ENCODE results near the gene INPP4A.

The INPP4A gene

DNA sequence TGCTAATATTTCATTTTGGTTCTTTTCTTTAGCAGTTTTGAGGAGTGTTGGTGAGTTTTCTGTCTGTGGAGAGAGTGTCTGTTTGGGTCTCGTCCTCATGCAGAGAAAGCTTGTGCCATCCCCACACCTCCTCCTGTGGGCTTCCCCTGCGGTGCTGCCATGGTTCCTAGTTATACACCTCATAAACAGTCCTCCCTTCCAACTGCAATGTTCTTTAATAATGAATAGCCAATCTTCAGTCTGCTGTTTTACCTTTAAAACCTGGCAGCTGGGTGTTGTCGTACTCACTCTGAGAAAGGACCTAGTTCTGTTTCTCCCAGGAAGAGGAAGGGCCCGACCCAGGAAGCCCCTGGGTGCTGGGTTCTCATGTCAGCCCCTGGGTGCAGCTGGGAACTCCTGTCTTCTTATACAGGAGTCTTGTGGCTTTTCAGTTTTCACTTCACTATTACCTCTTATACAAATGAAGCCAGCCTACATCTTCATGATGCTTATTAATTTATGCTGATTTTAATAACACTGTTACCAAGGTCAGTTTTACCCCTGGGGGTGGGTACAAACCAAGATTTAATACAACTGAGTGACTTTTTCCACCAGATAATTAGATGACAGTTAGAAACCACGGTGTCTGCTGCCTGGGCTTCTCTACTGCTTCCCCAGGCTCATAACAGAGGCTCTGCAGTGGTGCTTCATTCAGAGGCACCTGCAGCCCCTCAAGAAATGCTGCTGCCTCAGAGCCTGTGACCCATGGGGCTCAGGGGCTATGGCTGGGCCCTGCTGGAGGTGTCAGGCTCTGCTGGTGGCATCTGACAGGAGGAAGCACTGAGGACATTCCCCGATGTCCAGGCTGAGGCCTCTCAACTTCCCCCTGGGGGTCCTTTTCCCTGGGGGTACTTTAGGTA lies 104.5 kb downstream of the INPP4A start:
- DNase-seq = no peak

DNA sequence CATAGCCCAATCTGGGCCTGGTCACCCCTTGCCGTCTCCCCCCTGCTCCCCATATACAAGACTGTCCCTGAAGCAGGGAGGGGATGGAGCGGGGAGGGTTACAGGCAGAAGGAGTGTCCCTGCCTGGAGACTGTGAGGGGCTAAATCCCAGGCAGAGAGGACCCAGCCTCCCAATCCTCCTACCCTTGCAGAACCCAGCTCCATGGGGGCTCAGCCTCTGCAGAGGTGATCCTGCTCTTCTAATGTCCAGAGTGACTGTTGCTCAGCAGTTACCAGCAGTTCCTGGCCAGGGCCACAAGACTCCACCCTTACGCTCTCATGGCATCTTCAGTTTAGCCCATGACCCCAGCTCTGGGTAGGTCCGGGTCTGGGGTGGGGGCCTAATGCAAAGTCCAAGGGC lies 105.5 kb downstream of the INPP4A start:
- no peak for DNase-seq

DNA sequence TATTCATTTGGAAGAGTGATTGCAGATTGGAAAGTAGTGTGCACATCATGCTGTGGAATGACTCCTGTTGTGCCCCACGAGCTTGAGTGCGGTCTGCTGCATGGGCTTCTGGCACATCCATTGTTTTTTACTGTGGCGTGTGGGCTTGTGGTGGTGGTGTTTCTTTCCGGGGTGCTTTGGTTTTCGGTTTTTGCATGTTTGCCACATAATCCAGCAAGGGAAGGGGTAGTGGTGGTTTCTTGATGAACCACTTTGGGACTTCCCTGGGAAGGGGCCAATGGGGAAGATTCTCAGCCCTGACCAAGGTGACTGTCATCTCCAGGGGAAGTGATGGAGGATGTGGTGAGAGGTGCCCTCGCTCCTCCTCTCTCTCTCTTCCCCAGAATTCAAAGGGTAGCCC lies 106.7 kb downstream of the INPP4A start:
- DNase-seq = no peak

DNA sequence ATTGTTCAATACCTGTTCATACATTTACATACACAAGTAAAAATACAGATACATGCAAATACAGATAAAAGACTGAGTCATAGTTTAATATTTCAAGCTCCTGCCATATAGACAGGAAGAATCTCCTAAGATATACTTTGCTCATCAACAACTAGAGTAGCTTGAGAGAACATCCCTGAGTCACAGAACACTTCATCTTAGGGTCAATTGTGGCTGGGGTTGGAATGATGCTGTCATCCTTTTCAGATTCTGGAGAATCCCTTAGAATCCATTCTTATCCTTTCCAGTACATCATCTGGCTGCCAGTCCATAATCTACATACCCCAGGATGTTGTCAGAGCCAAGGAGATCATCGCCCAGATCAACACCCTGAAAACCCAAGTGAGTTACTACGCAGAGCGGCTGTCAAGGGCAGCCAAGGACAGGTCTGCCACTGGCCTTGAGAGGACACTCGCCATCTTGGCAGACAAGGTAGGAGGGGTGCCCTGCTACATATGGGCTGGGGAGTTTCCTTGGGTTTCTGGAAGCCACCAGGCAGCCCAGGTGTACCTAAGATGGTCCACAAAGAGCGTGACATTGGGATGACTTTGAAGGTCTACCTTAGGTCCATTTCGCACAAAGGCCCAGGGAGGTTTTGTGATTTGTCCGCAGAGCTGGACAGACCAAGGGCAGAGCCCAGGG lies 108.0 kb downstream of the INPP4A start:
- peak; percentile 24 for DNase-seq

DNA sequence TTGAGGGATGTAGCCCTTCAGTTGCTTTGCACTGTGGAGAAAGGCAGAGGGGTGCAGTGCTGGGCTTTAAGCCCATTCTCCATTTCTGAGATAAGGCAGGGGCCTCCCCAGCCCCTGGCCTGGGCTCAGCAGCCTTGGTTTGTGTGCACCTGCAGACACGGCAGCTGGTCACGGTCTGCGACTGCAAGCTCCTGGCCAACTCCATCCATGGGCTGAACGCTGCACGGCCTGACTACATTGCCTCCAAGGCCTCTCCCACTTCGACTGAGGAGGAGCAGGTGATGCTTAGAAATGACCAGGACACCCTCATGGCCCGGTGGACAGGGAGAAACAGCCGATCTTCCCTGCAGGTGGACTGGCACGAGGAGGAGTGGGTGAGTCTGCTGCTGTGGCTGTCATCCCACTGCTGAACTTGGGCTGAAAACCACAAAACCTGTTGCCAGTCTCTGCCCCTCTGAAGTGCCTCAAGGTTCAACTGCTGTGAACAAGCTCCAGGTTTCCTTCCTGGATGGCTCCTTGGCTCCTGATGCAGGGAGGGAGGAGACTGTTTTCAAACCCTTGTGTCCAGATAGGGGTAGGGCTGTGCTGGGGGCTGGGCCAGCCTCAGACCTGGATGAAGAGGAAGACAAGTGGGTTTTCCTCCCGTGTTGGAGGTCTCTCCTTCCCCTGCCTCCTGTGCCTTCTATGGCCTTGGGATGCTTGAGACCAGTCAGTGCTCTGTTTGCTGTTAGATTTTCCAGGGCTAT lies 109.6 kb downstream of the INPP4A start:
- DNase-seq = no peak

DNA sequence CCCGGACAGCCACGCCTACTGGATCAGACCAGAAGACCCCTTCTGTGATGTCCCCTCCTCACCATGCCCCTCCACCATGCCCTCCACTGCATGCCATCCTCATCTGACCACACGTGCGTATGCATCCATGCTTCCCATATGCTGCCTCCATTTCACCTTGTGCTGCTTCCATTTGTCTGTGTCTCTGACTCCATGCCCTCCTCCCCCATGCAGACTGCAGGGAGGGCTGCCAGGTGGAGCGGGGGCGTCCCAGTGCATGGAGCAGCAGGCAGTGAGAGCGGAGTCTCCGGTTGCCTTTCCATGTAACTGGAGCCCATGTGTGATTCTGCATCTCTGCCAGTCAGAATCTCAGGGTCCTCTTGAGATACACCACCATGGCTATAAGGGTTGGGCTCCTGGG lies 111.0 kb downstream of the INPP4A start:
- no peak for DNase-seq

DNA sequence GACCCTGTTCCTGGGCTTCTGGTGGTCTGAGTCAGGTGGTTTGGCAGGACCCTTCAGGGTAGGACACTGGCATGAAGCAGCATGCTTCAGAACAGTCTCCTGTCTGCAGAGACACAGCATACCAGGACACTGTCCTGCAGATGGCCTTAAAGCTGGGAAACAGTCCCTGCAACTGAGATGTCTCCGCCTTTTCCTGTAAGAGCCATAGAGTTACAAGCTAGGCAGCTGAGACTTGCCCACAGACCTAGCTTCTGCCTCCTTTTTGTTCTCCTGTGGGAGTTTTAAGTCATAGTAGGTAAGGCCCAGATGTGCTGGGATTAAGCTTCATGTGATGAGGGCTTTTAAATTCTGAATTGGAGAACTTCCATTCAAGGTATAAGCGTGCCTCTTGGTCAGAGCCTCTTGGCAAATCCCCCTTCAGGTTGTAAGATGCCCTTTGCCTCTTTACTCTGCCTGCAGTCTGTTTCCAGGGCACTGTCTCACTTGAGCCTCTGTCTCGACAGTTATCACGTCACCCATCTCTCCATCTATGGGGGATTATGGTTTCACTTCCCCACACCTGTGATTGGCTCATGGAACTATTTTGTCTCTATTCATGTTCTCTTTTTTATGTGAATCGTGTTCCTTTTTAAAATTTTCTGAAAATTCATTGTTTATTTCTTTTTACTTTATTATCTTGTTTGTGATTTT lies 111.8 kb downstream of the INPP4A start:
- DNase-seq = no peak

DNA sequence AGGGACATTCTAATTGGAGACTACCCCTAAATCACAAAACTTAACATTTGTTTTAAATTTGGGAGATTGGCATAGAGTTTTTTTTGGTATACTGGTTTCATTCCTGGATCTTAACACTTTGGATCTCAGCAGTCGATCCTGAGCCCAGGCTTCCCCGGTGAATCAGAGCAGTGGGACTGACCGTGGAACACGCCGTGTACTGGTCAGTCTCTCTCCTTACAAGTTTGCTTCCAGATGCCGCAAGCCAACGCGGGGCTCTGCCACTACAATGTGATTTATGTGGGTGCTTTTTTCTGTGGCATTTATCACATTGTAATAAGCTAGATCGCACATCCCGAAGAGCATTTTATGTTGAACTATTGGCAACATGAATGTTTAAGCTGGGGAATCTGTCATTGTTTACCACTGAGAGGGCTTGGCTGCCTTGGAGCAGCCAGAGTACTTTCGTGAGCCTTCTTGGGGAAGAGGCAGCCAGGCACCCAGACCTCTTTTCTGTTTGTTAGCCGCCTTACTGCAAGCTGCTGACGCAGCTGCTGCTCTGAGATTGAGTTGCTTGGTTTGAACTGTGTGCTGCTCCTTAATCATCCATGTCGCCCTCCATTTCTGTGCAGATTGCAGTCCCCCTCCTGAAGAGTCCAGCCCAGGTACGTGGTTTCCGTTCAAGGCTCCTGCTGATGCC lies 114.3 kb downstream of the INPP4A start:
- no peak for DNase-seq

DNA sequence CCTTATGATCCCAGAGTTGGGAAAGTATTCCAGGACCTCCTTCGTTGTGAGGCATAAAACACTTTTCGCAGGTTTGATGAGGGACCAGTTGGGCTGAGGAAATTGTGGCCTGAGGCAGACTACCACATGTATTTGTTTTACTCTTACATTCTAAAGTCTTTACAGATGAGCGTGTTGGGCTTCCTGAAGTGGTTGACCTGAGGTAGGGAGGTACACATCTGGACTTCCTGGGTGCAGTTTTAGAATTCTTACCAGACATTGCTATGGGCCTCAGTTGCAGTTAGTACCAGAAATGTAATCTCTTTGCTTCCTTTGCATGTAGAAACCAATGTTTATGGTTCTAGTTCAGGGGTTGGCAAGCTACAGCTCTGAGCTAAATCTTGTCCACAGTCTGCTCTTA lies 114.9 kb downstream of the INPP4A start:
- DNase-seq = peak; percentile 5

DNA sequence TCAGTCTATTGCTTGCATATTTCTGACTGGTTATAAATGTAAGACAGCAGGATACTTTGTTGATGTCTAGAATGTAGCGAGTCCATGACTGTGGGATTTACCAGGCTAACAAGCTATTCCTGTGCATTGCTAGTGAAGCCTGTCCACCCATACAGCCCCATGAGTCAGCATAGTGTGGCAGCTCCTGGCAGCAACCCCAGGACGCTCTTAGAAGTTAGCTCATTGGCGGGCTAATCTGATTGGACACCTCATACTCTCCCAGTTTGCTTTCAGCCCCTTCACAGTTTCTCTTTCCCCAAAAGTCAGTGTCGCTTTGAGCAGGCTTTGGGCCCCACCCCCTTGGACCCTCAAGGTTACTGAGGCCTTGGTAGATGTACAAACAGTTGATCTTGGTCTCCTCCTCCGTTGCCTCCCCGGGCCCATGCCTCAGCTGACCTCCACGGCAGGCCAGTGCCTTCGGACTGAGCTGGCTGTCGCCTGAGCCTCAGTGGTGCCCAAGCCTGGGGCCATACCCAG lies 115.7 kb downstream of the INPP4A start:
- peak; percentile 90 for DNase-seq

DNA sequence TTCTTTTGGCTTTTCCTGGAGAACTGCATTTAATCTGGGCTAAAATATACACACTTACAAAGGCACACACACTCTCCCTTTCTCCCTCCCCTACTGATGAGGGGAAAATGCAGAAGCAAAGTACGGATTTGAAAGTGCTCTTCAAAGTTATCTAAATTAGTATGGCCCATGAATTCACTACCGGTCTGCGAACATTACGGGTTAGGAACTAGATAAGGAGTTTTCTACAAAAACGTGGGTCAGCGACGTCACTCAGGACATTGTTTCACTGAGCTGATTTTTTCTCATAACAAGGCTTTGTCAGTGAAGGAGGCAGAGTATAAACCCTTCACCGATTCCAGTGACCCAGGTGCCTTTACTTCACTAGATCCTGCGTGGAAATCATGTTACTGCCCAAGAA lies 116.4 kb downstream of the INPP4A start:
- DNase-seq = no peak

DNA sequence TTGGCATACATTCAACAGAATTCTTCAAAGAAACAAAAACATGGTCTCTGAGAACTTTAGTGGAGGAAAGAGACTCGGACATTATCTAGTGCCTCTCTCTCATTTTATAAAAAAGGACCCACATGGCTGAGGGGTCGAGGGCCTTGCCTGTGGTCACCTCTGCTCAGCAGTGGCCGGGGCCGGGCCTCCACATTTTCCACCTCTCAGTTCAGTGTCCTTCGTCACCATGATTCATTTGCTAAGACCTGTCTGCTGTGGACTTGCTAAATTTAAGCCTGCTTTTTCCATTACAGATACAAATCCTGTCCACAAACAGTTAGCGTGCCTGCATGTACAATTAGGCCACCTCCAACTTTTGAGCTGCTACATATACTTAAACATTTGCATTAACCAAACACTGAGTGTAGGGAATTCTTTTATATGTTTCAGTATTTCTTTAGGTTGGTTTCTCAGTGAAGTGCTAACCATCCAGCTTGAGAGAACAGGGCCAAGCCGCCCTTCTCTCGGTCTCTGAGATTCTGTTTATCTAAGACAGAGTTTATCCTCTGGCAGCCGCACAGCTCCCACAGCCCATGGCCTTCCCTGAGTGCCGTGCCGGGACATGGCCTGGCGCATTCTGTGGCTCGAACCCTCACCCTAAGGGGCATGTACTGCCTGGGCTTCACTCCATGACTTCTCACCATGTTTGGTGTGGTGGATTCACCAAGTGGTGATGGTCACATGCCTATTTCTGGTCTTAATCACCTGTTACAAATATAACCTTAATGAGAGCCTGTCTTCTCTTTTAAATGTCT lies 117.4 kb downstream of the INPP4A start:
- no peak for DNase-seq

DNA sequence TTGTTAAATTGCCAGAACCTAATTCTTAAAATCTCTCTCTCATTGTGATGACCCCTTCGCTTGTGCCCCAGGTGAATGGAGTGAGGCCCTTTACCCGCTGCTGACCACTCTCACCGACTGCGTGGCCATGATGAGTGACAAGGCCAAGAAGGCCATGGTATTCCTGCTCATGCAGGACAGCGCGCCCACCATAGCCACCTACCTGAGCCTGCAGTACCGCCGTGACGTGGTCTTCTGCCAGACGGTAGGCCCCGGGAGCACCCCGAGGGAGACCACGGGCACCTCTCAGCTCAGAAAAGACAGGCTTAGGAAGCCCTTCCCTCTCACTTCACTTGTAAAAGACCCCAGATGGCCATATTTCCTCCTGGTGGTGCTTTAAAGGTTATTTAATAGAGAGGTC lies 118.7 kb downstream of the INPP4A start:
- DNase-seq = no peak

DNA sequence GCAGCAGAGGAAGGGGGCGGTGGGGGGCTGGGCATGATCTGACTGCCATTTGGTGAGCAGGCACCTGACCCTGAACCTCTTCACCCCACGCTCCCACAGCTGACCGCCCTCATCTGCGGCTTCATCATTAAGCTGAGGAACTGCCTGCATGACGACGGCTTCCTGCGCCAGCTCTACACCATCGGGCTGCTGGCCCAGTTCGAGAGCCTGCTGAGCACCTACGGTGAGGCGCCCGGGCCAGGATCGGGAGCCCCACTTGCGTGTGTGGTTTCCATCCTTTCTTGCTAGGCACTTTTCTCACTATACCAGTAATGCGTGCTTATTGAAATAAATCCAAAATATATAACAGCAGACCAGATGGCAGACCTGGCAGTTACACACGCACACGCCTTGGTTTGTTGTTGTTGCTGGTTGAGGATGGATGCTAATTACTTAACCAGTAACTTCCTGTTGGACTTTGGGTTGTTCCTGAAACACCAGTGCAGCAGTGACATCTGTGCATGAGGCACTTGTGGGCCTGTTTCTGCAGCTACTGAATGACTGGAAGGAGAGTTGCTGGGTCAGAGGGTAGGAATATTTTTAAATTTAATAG lies 120.0 kb downstream of the INPP4A start:
- no peak for DNase-seq

DNA sequence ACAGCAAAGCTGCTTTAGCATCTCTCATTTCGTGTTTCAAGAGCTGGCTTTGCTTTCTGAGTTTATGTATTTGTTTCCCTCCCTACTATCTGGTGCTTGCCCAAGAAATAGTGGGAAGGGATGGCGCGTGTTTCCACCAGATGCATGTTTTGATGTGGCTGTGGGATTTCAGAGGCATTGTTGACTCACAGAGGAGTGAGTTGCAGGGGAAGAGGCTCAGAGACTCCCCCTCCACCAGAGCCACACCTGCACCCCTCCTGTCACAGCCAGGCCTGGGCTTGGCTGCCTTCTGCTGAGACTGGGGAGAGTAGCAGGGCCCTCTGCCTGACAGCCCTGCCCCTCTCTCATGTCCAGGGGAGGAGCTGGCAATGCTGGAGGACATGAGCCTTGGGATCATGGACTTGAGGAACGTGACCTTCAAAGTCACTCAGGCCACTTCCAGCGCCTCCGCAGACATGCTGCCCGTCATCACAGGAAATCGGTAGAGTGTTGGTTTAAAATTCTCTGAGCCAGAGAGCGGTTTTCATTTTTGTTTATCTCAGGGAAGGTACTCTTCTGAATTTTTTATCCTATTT lies 120.7 kb downstream of the INPP4A start:
- no peak for DNase-seq

DNA sequence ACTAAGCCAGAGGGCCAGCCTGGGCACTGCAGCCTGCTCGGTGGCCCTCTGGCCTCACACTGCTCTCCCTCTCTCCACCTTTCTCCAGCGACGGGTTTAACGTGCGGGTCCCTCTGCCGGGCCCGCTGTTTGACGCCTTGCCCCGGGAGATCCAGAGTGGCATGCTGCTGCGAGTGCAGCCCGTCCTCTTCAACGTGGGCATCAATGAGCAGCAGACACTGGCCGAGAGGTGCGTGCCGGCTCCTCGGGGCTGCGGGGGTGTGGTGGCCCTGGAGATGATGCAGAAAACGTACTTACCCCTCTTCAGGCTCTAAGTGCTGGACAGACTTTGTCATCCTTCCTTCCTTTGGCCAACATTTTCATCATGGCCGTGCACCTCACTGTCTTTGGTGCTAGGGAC lies 121.3 kb downstream of the INPP4A start:
- no peak for DNase-seq

DNA sequence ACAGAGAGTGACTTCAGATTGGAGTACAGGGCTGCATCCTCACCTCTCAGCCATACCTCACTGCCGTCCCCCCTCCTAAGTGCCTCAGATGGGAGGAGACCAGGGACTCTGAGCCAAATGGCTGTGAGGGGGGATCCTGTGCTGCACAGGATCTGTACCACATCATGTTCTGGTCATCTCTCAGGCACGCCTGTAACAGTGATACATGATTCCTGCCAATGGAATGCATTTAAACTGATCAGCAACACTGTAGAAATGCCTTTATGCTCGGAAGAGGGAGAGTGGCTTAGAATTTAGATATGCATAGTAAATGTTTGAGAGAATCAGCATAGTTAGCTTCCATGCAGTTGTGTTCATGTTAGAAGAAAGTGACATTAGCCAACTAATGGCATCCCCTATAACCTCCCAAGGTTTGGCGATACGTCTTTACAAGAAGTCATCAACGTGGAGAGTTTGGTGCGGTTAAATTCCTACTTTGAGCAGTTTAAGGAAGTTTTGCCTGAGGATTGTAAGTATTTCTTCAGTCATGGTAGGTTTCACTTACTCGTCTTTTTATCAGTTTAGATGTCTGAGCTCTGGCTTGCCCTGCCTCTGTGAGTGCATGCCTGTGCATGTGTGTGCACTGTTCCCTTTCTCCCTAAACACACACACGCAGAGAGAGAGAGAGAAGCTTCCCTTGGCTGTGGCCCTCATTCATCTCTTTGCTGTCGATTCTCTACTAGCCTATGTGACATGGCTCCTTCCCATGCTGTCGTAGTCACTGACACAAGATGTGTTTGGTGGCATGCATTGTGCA lies 123.7 kb downstream of the INPP4A start:
- DNase-seq = no peak

DNA sequence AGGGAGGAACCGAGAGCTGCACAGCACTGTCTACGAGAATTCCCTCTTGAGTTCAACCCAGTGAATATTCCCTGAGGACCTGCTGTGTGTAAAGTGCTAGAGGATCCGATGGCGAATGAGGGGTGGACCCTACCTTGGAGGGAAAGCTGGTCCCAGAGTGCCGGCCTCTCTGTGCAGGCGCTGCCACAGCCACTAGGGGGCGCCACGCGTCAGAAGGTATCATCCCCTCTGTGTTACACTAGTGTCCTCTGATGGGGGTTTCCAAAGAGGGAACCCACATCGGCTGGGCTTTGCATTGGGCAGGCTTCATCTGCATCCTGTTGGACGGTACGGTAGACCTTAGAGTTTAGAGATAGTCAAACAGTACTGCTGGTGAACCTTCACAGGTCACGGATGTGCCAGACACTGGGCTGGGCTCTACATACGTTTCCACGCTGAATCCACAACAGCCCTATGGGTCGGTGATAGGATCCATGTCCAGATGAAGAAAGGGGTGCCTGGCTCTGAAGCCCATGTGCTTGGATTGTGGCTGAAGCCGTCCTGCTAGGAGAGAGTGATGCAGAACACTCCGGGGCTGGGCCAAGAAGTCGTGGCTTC lies 124.6 kb downstream of the INPP4A start:
- no peak for DNase-seq

DNA sequence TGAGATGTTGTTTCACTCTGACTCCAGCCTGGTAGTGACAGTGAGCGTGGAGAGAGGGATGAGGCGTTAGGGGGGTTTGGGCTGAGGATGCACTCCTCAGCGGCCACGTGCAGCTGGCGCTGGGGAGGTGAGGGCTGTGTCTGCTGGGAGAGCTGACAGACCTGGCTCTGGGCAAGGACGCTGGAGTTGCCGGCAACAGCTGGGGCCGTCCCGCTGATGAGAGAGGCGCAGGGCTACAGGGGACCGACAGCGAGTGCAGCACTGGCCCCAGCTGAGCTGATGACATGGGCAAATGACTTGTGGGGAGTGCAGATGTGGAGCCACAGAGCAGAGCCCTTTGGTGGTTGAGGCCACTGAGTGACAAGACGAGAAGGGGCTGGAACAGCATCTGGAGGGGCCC lies 125.3 kb downstream of the INPP4A start:
- DNase-seq = no peak

Data from NCI-H226 (cell line).